Neuron (in vitro differentiated cells): ENCODE results near the gene FBXO44.
"Not testable (repeated sequence)": the region's sequence is repeated elsewhere in the genome, so short reads cannot be mapped to it uniquely, and the experiment has no call there.

Experiments used
- H2AFZ ChIP-seq: one replicate; pipeline ENCODE4 v1.6.1; 2013; ENCODE audit warnings: low read depth, mild to moderate bottlenecking, inconsistent platforms, low read length, moderate library complexity
- H3K27me3 ChIP-seq: one replicate; pipeline ENCODE4 v1.6.1; 2013; ENCODE audit warnings: low read length; ENCODE audit not compliant: insufficient read depth
- H3K36me3 ChIP-seq: one replicate; pipeline ENCODE4 v1.6.1; 2013; ENCODE audit warnings: low read length; ENCODE audit not compliant: insufficient read depth
- H3K4me1 ChIP-seq: one replicate; pipeline ENCODE4 v1.6.1; 2013; ENCODE audit warnings: low read length; ENCODE audit not compliant: insufficient read depth
- H3K4me3 ChIP-seq: 2 replicates; pipeline ENCODE4 v1.5.1; 2013; ENCODE audit warnings: mild to moderate bottlenecking, low read length, moderate library complexity
- H3K9me3 ChIP-seq: one replicate; pipeline ENCODE4 v1.6.1; 2013; ENCODE audit warnings: low read length

The FBXO44 gene

DNA sequence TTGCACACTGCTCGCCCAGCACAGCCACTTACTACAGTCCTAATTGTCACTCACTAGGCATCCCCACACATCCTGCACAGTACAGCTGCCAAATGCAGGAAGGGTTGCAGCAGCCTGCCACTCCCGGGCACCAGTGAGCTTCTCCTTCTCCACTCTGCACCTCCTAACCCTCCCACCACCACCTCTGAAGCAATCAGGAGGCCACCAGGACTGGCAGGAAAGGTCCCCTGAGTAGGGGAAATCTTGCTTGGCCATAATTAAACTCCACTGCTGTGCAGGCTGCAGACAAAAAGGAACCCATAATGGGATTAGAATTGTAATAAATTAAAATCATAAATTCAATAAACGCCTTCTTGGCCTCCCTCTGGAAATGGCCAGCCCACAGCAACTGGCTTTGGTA lies 32.3 kb upstream of the FBXO44 start:
- Histone ChIP-seq H2AFZ (no peak overlapping the region), H3K4me3 (no peak overlapping the region), H3K4me1 (no peaks in the 10 kb centered on the region), H3K9me3 (no peaks in the 10 kb centered on the region), H3K27me3 (peaks cover 5% of the 10 kb centered on the region), H3K36me3 (no peaks in the 10 kb centered on the region)

DNA sequence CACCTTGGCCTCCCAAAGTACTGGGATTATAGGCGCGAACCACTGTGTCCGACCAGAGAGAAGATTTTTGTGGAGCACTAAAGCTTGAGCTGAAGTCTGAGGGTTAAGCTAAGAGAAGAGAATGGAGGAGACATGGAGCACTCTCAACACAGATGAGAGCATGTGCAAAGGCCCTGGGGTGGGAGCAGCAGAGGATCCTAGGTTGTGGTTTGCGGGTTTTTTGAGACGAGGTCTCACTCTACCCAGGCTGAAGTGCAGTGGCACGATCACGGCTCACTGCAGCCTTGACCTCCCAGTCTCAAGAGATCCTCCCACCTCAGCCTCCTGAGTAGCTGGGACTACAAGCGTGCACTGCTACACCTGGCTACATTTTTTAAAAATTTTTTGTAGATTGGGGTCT lies 31.0 kb upstream of the FBXO44 start:
- H3K9me3 ChIP-seq, result no peaks in the 10 kb centered on the region
- peaks cover 3% of the 10 kb centered on the region for H3K27me3 ChIP-seq
- H3K4me3 ChIP-seq, result no peak overlapping the region
- H3K4me1 ChIP-seq, result no peaks in the 10 kb centered on the region
- H3K36me3 ChIP-seq, result no peaks in the 10 kb centered on the region
- no peak overlapping the region for H2AFZ ChIP-seq

DNA sequence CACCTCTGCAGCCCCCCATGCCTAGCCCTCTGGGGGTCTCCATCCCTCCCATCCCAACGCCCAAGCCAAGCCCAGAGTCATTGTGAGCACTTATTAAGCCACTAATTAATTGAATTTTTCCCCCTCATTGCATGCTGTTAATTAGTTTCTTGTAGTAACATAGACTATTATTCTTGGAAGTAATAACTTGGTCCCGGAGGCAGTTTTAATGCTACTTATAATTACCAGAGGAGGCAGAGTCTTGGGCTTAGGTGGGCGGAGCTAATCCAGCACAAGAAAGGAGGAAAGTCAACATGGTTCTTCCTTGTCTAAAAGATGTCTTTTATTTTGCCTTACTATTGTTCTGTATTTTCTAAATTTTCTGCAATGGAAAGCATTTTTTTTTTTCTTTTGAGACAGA lies 28.1 kb upstream of the FBXO44 start:
- Histone ChIP-seq H2AFZ (no peak overlapping the region), H3K36me3 (no peaks in the 10 kb centered on the region), H3K4me3 (no peak overlapping the region), H3K4me1 (no peaks in the 10 kb centered on the region), H3K9me3 (no peaks in the 10 kb centered on the region), H3K27me3 (peaks cover 3% of the 10 kb centered on the region)

DNA sequence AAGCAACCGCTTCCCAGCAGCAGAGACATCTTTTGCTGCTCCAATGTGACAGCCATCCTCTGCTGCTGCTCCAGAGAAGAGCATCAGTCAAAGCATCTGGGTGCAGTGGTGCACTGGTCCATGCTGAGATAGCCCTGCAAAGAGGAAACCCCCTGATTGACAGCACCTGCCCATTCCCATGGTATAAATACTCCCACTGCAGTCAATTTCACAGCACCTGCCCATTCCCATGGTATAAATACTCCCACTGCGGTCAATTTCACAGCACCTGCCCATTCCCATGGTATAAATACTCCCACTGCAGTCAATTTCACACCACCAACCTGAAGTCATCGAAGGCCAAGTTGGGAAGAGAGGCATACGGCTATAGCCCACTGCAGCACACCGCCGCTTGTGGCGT lies 25.9 kb upstream of the FBXO44 start:
- Histone ChIP-seq H3K4me1 (no peaks in the 10 kb centered on the region), H3K4me3 (no peak overlapping the region), H3K9me3 (no peaks in the 10 kb centered on the region), H2AFZ (no peak overlapping the region), H3K27me3 (peaks cover 3% of the 10 kb centered on the region), H3K36me3 (no peaks in the 10 kb centered on the region)

DNA sequence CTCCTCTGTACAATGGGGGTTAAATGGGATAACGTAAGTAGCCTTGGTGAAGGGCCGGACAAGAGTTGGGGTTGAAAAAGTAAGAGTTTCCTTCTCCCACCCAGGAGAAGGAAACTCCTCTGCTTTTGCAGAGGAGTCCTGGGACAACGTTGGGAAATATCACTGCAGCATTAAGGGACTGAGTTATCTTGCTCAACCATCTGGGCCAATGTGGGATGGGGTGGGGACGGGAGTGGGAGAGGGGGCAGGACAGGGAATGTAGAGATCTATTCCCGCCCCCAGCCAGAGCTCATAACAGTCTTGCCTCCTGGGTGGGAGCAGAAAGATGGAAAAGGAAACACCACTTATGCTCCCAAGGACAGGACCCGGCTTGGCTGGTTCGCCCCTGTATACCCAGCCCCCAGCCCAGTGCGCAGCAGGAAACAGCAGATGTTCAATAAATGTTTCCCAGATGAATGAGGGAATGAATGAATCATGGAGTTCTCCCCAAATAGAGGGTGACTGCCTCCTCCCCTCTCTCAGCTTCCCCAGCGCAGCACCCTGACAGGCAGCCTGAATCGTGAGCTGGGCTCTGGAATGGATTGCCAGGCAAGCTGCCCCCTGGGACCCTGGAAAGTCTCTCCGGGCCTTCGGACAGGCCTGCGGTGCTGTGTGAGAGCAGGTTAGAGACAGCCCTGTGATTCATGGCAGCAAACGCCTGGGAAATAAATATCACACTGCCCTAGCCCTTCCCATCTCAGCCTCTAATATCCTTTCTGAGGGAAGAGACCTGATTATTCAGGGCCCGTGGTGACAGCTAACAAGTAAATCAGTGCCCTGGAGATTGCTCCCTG lies 25.3 kb upstream of the FBXO44 start:
- H3K36me3 ChIP-seq, result no peaks in the 10 kb centered on the region
- H2AFZ ChIP-seq, result no peak overlapping the region
- H3K4me1 ChIP-seq, result no peaks in the 10 kb centered on the region
- H3K9me3 ChIP-seq, result no peaks in the 10 kb centered on the region
- no peak overlapping the region for H3K4me3 ChIP-seq
- H3K27me3 ChIP-seq, result peaks cover 3% of the 10 kb centered on the region

DNA sequence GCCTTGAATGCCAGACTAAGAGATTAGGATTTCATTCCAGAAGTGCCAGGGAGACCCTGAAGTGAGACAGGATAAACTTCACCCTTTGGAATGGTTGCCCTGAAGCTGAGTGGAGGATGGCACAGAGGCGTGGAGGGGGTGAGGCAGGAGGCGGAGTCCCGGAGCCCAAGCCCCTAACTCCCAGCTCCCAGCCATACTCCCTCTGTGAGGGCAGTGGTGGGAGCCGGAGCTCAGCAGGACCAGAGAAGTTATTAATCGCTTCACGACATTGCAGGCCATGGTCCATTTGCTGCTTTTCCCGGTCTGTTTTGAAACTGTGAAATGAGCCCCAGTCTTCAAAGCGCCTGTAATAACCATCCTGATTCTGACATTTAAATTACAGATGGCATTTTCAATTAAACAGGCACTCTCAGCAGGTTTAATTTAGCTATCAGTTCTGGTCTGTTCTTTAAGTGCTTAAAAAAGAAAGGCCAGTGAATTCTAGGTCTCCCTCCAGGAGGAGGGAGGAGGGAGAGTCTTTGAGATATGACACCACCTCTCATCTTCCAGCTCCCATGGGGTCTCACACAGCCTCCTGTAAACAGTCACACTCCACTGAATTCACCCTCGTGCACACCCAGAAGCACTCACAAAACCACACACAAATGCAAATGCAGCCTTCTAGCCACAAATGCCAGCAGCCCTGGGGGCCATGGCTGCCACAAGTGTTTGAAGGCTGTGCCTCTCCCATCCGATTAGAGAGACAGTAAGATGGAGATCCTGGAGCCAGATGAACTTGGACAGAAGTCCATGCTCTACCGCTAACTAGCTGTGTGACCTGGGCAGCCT lies 20.1 kb upstream of the FBXO44 start:
- peaks cover 4% of the 10 kb centered on the region for H3K27me3 ChIP-seq
- H3K4me1 ChIP-seq, result no peaks in the 10 kb centered on the region
- no peak overlapping the region for H2AFZ ChIP-seq
- no peaks in the 10 kb centered on the region for H3K9me3 ChIP-seq
- no peaks in the 10 kb centered on the region for H3K36me3 ChIP-seq
- H3K4me3 ChIP-seq, result no peak overlapping the region

DNA sequence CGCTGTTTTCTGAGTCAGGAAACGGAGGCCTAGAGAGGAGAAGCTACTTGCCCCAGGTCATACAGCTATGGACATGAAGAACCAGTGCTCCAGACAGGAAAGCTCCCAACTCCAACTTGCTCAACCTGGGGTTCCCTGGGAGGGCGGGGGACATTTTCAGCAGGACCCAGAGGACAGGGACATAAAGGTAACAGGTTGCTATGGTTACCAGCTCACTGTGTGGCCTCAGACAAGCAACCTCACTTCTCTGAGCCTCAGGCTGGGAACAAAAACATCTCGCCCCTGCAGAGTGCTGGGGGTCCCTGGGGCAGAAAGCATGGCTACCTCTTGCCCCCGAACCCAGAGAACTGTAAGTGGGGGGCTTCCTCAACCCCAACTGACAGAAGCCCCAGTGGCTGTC lies 16.6 kb upstream of the FBXO44 start:
- H3K27me3 ChIP-seq, result peaks cover 8% of the 10 kb centered on the region
- no peak overlapping the region for H2AFZ ChIP-seq
- H3K4me3 ChIP-seq, result no peak overlapping the region
- no peaks in the 10 kb centered on the region for H3K36me3 ChIP-seq
- H3K4me1 ChIP-seq, result no peaks in the 10 kb centered on the region
- no peaks in the 10 kb centered on the region for H3K9me3 ChIP-seq

DNA sequence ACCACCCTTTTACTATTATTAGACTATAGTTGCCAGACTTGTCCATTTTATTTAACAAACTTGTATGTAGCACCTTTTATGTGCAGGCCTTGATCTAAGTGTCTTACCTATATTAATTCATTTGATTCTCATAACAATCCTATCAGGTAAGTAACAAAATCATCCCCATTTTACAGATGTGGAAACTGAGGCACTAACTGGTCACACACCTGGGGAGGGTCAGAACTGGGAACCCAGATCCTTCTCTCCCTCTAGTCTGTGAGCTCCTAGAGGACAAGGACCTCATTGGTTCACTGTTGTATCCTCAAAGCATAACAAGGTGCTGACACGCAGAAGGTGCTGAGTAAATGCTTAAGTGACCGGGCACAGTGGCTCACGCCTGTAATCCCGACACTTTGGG lies 15.3 kb upstream of the FBXO44 start:
- Histone ChIP-seq H2AFZ (no peak overlapping the region), H3K9me3 (no peaks in the 10 kb centered on the region), H3K36me3 (no peaks in the 10 kb centered on the region), H3K27me3 (peaks cover 8% of the 10 kb centered on the region), H3K4me1 (no peaks in the 10 kb centered on the region), H3K4me3 (no peak overlapping the region)

DNA sequence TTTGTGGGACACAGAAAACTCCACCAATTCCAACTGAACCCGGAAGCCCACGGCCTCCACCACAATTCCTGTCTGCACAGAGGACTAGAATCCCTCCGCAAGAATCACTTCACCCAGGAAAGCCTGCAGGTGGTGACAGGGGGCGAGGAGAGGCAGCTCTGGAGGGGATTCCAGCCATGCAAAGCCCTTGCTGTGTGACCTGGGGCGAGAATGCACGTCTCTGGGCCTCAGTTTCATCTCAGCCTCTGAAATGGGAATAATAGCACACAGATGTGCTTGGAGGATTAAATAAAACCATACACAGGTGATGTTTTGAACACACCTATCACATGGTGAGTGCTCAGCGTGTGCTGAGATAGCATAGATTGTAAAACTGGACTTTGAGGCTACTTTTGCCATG lies 14.6 kb upstream of the FBXO44 start:
- H3K9me3 ChIP-seq, result no peaks in the 10 kb centered on the region
- peaks cover 8% of the 10 kb centered on the region for H3K27me3 ChIP-seq
- no peaks in the 10 kb centered on the region for H3K36me3 ChIP-seq
- H2AFZ ChIP-seq, result no peak overlapping the region
- no peaks in the 10 kb centered on the region for H3K4me1 ChIP-seq
- H3K4me3 ChIP-seq, result no peak overlapping the region

DNA sequence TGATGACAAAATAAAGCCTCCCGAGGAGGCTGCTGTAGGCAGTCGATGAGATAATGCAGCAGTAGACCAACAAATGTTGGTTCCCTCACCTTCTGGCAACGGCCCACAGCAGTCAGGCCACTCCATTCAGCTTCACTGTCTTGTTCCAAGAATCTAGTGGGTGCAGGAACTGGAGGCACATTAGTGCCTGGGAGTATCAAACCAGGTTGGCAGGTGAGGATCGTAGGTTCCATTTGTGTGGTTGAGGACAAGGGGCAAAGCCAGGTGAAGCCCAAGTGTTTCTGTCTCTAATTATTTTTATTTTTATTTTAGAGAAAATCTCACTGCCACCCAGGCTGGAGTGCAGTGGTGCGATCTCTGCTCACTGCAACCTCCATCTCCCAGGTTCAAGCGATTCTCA lies 13.7 kb upstream of the FBXO44 start:
- H3K4me3 ChIP-seq, result no peak overlapping the region
- no peaks in the 10 kb centered on the region for H3K36me3 ChIP-seq
- H3K9me3 ChIP-seq, result no peaks in the 10 kb centered on the region
- no peak overlapping the region for H2AFZ ChIP-seq
- H3K4me1 ChIP-seq, result no peaks in the 10 kb centered on the region
- peaks cover 8% of the 10 kb centered on the region for H3K27me3 ChIP-seq

DNA sequence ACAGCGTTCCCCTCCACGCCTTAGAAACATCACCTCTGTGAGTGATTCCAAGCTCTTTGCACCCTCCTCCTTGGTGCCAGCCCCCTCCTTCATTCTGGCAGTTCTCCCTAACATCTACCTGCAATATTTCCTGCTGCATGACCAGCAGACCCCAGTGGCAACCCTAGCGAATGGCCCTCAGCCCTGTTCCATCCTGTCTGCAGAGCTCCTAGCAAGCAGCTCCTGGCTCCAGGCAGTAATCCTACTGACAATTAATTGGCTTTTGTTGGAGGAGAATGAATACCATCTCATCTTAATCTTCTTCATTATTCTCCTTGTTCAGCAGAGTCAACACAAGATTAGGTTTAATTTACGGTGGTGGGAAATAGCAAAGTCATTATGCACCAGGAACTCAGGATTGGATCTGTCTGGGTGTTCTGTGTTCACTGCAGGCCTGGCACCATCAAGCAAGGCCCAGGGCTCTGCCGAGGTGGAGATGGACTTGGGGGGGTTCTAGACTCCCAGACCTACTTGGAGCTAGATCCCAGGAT lies 12.8 kb upstream of the FBXO44 start:
- no peak overlapping the region for H3K4me3 ChIP-seq
- H3K27me3 ChIP-seq, result peaks cover 9% of the 10 kb centered on the region
- H3K36me3 ChIP-seq, result no peaks in the 10 kb centered on the region
- no peaks in the 10 kb centered on the region for H3K4me1 ChIP-seq
- no peaks in the 10 kb centered on the region for H3K9me3 ChIP-seq
- H2AFZ ChIP-seq, result no peak overlapping the region

DNA sequence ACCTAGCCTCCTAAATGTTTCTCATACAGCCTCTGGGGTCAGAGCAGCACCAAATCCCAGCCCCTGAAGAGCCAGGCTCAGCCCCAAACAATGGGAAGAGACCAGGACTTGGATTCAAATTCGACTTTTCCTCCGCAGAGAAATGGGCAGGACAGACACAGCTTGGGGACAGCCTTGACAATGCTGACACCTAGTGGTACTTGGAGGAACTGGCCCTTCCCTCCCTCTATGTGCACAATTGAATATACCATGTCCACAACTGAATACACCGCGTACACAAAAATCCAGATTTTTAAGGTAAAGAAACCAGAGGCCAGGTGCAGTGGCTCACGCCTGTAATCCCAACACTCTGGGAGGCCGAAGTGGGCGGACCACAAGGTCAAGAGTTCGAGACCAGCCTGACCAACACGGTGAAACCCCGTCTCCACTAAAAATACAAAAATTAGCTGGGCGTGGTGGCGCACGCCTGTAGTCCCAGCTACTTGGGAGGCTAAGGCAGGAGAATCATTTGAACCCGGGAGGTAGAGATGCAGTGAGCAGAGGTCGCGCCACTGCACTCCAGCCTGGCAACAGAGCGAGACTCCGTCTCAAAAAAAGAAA lies 12.2 kb upstream of the FBXO44 start:
- H3K36me3 ChIP-seq, H3K4me3 ChIP-seq, H3K27me3 ChIP-seq: not testable (repeated sequence)

DNA sequence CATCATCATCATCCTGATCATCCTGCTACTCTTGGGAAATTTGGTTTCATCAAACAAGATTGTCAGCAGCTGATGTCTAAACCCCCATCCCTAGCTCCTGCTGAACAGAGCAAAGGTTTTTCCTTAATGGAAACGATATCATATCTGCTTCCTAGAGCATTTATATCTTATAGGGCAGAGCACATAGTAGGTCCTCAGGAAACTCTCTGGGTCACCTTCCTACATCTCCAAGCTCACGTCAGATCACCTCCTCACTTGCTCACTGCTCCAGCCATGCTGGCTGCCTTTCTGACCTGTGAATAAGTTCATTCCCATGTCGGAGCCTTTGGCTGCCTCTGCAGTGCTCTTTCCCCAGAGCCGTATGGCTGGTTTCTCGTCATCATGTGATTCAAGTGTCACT lies 10.9 kb upstream of the FBXO44 start:
- no peaks in the 10 kb centered on the region for H3K36me3 ChIP-seq
- peaks cover 18% of the 10 kb centered on the region for H3K27me3 ChIP-seq
- no peaks in the 10 kb centered on the region for H3K4me1 ChIP-seq
- H3K4me3 ChIP-seq, result no peak overlapping the region
- H2AFZ ChIP-seq, result no peak overlapping the region
- no peaks in the 10 kb centered on the region for H3K9me3 ChIP-seq

More for the DNA sequence above, 12.2 kb upstream of the FBXO44 start:
- not testable (repeated sequence) for H3K4me1 ChIP-seq, H2AFZ ChIP-seq, H3K9me3 ChIP-seq
